MCF 10A (cell line): Measurements from ENCODE around the gene CORO6. TPM values are rescaled to one million over a fixed set of nuclear protein-coding genes. Genes with fewer than 3 reads are reported as not detected.

ENCODE experiments used
- BruUV-seq: library from RNA; stranded (reverse); fragments of 400-500 nt; replicated peaks from 2 replicates; lab custom pipeline; 2021; lab: Mats Ljungman, UMichigan
- CTCF ChIA-PET: fragments of 300-600 bp; sonication (Branson Sonifier 250); formaldehyde crosslinking; extraction: SDS; loops from one replicate; lab custom pipeline; 2021; ENCODE audit warnings: antibody characterized with exemption, inconsistent platforms; lab: Yijun Ruan, JAX
- POLR2A ChIA-PET: fragments of 300-600, 350-650 bp; sonication (Branson Sonifier 250); formaldehyde crosslinking; extraction: SDS; loops from one replicate; lab custom pipeline; 2020; ENCODE audit warnings: antibody characterized with exemption, inconsistent platforms; lab: Yijun Ruan, JAX
- DNase-seq: peaks from one replicate; pipeline ENCODE4 v3.0.0-alpha.2; 2018; ENCODE audit not compliant: unreplicated experiment
- H3K27ac Mint-ChIP-seq: one replicate; pipeline ENCODE4 v1.8.0; 2022; ENCODE audit warnings: mild to moderate bottlenecking, low read depth, mixed read lengths; ENCODE audit not compliant: unreplicated experiment
- H3K27me3 Mint-ChIP-seq: one replicate; pipeline ENCODE4 v1.8.0; 2022; ENCODE audit warnings: mixed read lengths; ENCODE audit not compliant: insufficient read depth, unreplicated experiment
- H3K36me3 Mint-ChIP-seq: one replicate; pipeline ENCODE4 v1.8.0; 2022; ENCODE audit warnings: mild to moderate bottlenecking, moderate library complexity, mixed read lengths; ENCODE audit not compliant: insufficient read depth, unreplicated experiment
- H3K4me1 Mint-ChIP-seq: one replicate; pipeline ENCODE4 v1.8.0; 2022; ENCODE audit warnings: mixed read lengths; ENCODE audit not compliant: insufficient read depth, unreplicated experiment
- H3K4me3 Mint-ChIP-seq: one replicate; pipeline ENCODE4 v1.8.0; 2022; ENCODE audit warnings: mild to moderate bottlenecking, moderate library complexity, mixed read lengths; ENCODE audit not compliant: unreplicated experiment
- H3K9me3 Mint-ChIP-seq: one replicate; pipeline ENCODE4 v1.8.0; 2022; ENCODE audit warnings: mixed read lengths; ENCODE audit not compliant: unreplicated experiment
- CTCF ChIP-seq: fragments of 200-600 bp; IDR thresholded peaks from one replicate; pipeline ENCODE4 v1.8.0; 2022; ENCODE audit warnings: antibody characterized with exemption, mild to moderate bottlenecking; ENCODE audit not compliant: unreplicated experiment
- intact Hi-C: fragments of 100-400 bp; cut with micrococcal nuclease; formaldehyde crosslinking; loops from 2 replicates; pipeline ENCODE4 v1.14.1; 2022
- total RNA-seq: library from RNA; stranded (reverse); gene quantifications from 2 replicates; pipeline ENCODE4 v1.2.3, GENCODE V29; 2022

CORO6 gene
- total RNA-seq, 1 experiment from 2014 or later, result 1.6 TPM

DNA sequence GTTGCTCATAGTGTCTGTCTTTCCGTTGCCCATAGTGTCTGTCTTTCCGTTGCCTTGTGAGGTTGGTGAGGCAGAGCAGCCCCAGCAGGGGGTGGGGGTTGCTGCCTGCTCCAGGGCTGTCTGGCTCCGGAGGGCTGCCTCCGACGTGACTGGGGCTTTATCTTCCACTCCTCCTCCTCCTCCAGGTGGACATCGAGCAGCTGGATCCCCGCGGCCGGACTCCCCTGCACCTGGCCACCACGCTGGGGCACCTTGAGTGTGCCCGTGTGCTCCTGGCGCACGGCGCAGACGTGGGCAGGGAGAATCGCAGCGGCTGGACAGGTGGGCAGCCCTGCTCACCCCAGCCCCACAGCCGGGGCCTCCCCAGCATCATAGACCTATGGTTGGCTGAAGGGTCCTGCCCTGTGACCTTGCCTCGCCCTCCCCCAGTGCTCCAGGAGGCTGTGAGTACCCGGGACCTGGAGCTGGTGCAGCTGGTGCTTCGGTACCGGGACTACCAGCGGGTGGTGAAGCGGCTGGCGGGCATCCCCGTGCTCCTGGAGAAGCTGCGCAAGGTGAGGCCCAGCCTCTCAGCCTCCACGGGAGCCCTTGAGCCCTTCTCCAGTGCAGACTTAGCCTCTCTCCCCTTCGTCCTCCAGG is 15.0 kb downstream of the CORO6 start:
- Mint-ChIP-seq H3K27me3 (no peaks in the 10 kb centered on the region), H3K9me3 (no peaks in the 10 kb centered on the region), H3K4me1 (no peaks in the 10 kb centered on the region), H3K36me3 (no peaks in the 10 kb centered on the region), H3K4me3 (no peak overlapping the region), H3K27ac (no peak overlapping the region)
- POLR2A ChIA-PET, result interaction anchor here (1.1 kb wide), 1 partner anchor 8 kb away, joined by 5 read pairs; no protein-coding TSS in a partner anchor
- intact Hi-C loops, result no loop called here
- BruUV-seq, result no TSS peak
- CTCF ChIA-PET, result interaction anchor here (0.9 to 1.3 kb wide), 5 partner anchors 9 to 48 kb away, joined by 3 to 6 read pairs (median 3); no protein-coding TSS in a partner anchor
- no peak for TF ChIP-seq CTCF
- no peak for DNase-seq

DNA sequence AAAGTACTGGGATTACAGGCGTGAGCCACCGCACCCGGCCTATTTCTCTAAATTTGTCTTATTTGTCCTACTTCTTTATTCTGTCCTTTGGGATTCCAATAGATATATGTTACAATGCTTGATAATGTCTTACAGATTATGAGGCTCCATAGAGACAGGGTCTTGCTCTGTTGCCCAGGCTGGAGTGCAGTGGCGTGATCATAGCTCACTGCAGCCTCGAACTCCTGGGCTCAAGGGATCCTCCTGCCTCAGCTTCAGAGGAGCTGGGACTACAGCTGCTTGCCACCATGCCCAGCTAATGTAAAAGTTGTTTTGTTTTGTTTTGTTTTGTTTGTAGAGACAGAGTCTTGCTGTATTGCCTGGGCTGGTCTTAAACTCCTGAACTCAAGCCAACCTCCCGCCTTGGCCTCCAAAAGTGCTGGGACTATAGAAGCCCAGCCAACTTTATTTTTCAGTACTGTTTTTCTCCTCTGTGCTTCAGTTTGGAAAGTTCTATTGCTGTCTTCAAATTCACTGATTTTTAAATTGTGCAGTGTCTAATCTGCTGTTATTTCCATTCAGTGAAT is 19.5 kb downstream of the CORO6 start:
- H3K9me3 Mint-ChIP-seq, result no peaks in the 10 kb centered on the region
- POLR2A ChIA-PET, result no interaction called here
- H3K27ac Mint-ChIP-seq, result no peak overlapping the region
- no peaks in the 10 kb centered on the region for H3K36me3 Mint-ChIP-seq
- intact Hi-C loops, result no loop called here
- TF ChIP-seq CTCF, result no peak
- CTCF ChIA-PET, result interaction anchor here (1.0 kb wide), 2 partner anchors 11 to 204 kb away, joined by 3 read pairs; no protein-coding TSS in a partner anchor
- H3K4me3 Mint-ChIP-seq, result no peak overlapping the region
- no peaks in the 10 kb centered on the region for H3K4me1 Mint-ChIP-seq
- BruUV-seq, result no TSS peak
- no peak for DNase-seq
- H3K27me3 Mint-ChIP-seq, result no peaks in the 10 kb centered on the region

DNA sequence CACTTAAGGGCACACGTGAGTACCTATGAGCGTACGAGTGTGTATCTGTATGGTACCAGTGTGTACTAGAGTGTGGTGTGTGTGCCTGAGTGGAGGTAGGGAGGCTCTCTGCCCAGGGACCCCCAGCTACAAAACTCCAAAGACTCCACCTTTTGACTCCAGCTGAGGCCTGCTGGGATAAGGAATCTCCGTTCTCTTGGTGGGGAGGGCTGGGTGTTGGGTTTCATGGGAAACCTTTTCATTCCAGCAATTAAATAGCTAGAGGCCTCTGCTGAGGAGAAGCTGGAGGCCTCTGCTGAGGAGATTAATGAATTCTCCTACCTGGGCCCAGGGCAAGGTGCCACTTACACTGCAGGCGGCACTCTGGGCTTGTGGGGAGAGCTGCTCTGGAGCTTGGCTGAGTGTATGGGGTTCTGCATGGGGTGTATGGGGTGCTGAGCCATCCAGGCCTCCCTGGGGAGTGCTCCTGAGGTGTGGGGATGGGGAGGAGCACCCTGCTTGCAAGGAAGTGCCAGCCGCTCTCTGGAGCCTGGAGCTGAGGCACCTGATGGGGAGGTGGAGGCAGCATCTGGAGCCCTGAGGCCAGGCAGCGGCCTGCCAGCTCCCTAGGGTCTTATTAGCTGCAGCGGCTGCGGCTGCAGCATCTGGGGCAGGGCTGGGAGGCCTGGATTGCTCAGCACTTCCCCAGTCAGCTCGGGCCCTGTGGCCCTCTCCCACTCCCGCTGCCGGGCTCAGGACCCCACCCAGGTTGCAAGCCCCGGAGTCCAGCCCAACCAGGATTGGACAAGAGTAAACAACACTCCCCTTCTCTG is 25.1 kb downstream of the CORO6 start:
- TF ChIP-seq CTCF, result no peak
- CTCF ChIA-PET, result interaction anchor here (0.6 to 1.2 kb wide), 5 partner anchors 16 to 265 kb away, joined by 3 to 4 read pairs (median 3); no protein-coding TSS in a partner anchor
- BruUV-seq, result no TSS peak
- Mint-ChIP-seq H3K36me3 (no peaks in the 10 kb centered on the region), H3K9me3 (no peaks in the 10 kb centered on the region), H3K4me1 (no peaks in the 10 kb centered on the region), H3K27ac (no peak overlapping the region), H3K4me3 (no peak overlapping the region), H3K27me3 (no peaks in the 10 kb centered on the region)
- no peak for DNase-seq
- intact Hi-C loops, result no loop called here
- POLR2A ChIA-PET, result no interaction called here

GRCh38 chr17:29596811-29597210 is 25.9 kb downstream of the CORO6 start:
- Mint-ChIP-seq H3K4me1 (no peaks in the 10 kb centered on the region), H3K4me3 (no peak overlapping the region), H3K36me3 (no peaks in the 10 kb centered on the region), H3K27ac (no peak overlapping the region), H3K9me3 (no peaks in the 10 kb centered on the region), H3K27me3 (no peaks in the 10 kb centered on the region)
- TF ChIP-seq CTCF, result no peak
- no peak for DNase-seq
- ChIA-PET CTCF (interaction anchor here (0.6 to 0.7 kb wide), 2 partner anchors 16 to 17 kb away, joined by 3 to 4 read pairs; no protein-coding TSS in a partner anchor), POLR2A (no interaction called here)
- intact Hi-C loops, result no loop called here
- no TSS peak for BruUV-seq
